UCSD-AML1 (cell line): ENCODE measurements around the gene IRF2.

Experiments used
- DNase-seq: peaks from one replicate; lab custom pipeline; 2025; ENCODE audit not compliant: unreplicated experiment; lab: John Stamatoyannopoulos, UW

IRF2 gene

GRCh38 chr4:184410748-184411147 is 63.6 kb downstream of the IRF2 start:
- DNase-seq, result no peak

GRCh38 chr4:184409911-184410692 is 64.2 kb downstream of the IRF2 start:
- DNase-seq, result no peak

- no peak for DNase-seq
These were observed 64.8 kb downstream of the IRF2 start for GRCh38 chr4:184409502-184409901.

GRCh38 chr4:184408684-184409081 is 65.7 kb downstream of the IRF2 start:
- DNase-seq, result no peak

- no peak for DNase-seq
These were observed 66.2 kb downstream of the IRF2 start for GRCh38 chr4:184408021-184408683.

- no peak for DNase-seq
These were observed 67.4 kb downstream of the IRF2 start for GRCh38 chr4:184406958-184407391.

- DNase-seq, result no peak
These were observed 70.3 kb downstream of the IRF2 start for GRCh38 chr4:184404047-184404446.

GRCh38 chr4:184403384-184403781 is 71.0 kb downstream of the IRF2 start:
- DNase-seq, result no peak

- DNase-seq, result no peak
These were observed 71.5 kb downstream of the IRF2 start for GRCh38 chr4:184402740-184403383.

- no peak for DNase-seq
These were observed 72.1 kb downstream of the IRF2 start for GRCh38 chr4:184402239-184402638.

- no peak for DNase-seq
These were observed 72.8 kb downstream of the IRF2 start for GRCh38 chr4:184401397-184402171.

GRCh38 chr4:184400891-184401290 is 73.5 kb downstream of the IRF2 start:
- no peak for DNase-seq

- no peak for DNase-seq
These were observed 73.9 kb downstream of the IRF2 start for GRCh38 chr4:184400375-184400870.

GRCh38 chr4:184399512-184399908 is 74.8 kb downstream of the IRF2 start:
- DNase-seq, result no peak

GRCh38 chr4:184398741-184399511 is 75.4 kb downstream of the IRF2 start:
- no peak for DNase-seq

- DNase-seq, result no peak
These were observed 76.7 kb downstream of the IRF2 start for GRCh38 chr4:184397516-184398163.

GRCh38 chr4:184396570-184397515 is 77.5 kb downstream of the IRF2 start:
- no peak for DNase-seq

- no peak for DNase-seq
These were observed 78.4 kb downstream of the IRF2 start for GRCh38 chr4:184395971-184396391.

GRCh38 chr4:184395451-184395917 is 78.9 kb downstream of the IRF2 start:
- no peak for DNase-seq
